Adrenal gland (tissue), 5 donors: ENCODE measurements around the gene COL25A1.

Experiments used
- CTCF ChIP-seq, 6 experiments: fragments of 450-650 bp in 4 of 6; fragments of 200-600 bp in 2 of 6; sonication (generic) in 1 of 6; IDR thresholded peaks; 1 replicate in 5 of 6; 2 replicates in 1 of 6; pipeline versions ENCODE4 v1.5.1 to v1.8.0; 2016 to 2021; ENCODE audit warnings: antibody characterized with exemption in 6 of 6, mild to moderate bottlenecking in 2 of 6, moderate library complexity in 1 of 6
- POLR2A ChIP-seq, 2 donors: fragments of 450-650 bp; IDR thresholded peaks; one replicate each; pipeline ENCODE4 v1.6.1; 2017; ENCODE audit warnings: antibody characterized with exemption in 2 of 2, mild to moderate bottlenecking in 2 of 2, moderate library complexity in 1 of 2
- donor health status: DM: no; HTN: no; CAD: no.

- TF ChIP-seq CTCF (IDR thresholded peaks at IDR 0.05) (no peak), POLR2A (IDR thresholded peaks at IDR 0.05) (no peak)
Measured at GRCh38 chr4:108851366-108851765, 451.1 kb downstream of the COL25A1 start.
